Fibroblast of pulmonary artery (primary cell): Measurements from ENCODE around the gene HNF4A.

Experiments
- DNase-seq: peaks from one replicate; pipeline ENCODE4 v3.0.0-alpha.2; 2010; ENCODE audit warnings: low read depth
- H3K4me3 ChIP-seq: replicated peaks from 2 replicates; pipeline ENCODE4 v1.5.1; 2011; ENCODE audit warnings: low read depth, mild to moderate bottlenecking, control low read depth, low read length, moderate library complexity
- TF ChIP-seq, protein P1 (sequence below): IDR thresholded peaks from 2 replicates; pipeline ENCODE4 v1.5.1; 2011; ENCODE audit warnings: mild to moderate bottlenecking, control low read depth, low read length, inconsistent platforms; ENCODE audit errors: missing control alignments

Gene HNF4A

GRCh38 chr20:44355498-44356352 is at the start of gene HNF4A:
Gene HNF4A, plus strand, starts transcription at chr20:44355699. Its CDS starts 106 bp downstream, at chr20:44355805.
- H3K4me3 ChIP-seq: no peak within 1 kb of the TSS
- DNase-seq: no peak
- TF ChIP-seq, protein P1, sequence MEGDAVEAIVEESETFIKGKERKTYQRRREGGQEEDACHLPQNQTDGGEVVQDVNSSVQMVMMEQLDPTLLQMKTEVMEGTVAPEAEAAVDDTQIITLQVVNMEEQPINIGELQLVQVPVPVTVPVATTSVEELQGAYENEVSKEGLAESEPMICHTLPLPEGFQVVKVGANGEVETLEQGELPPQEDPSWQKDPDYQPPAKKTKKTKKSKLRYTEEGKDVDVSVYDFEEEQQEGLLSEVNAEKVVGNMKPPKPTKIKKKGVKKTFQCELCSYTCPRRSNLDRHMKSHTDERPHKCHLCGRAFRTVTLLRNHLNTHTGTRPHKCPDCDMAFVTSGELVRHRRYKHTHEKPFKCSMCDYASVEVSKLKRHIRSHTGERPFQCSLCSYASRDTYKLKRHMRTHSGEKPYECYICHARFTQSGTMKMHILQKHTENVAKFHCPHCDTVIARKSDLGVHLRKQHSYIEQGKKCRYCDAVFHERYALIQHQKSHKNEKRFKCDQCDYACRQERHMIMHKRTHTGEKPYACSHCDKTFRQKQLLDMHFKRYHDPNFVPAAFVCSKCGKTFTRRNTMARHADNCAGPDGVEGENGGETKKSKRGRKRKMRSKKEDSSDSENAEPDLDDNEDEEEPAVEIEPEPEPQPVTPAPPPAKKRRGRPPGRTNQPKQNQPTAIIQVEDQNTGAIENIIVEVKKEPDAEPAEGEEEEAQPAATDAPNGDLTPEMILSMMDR: no peak

- DNase-seq: no peak
- TF ChIP-seq, protein P1: no peak
- H3K4me3 ChIP-seq: no peak overlapping the region
These were observed 48.6 kb upstream of the HNF4A start for GRCh38 chr20:44306927-44307326.

GRCh38 chr20:44309763-44310663 is 45.5 kb upstream of the HNF4A start:
- peak; percentile 74 for DNase-seq
- TF ChIP-seq, protein P1: no peak
- H3K4me3 ChIP-seq: peak overlapping the region; percentile 95

DNA sequence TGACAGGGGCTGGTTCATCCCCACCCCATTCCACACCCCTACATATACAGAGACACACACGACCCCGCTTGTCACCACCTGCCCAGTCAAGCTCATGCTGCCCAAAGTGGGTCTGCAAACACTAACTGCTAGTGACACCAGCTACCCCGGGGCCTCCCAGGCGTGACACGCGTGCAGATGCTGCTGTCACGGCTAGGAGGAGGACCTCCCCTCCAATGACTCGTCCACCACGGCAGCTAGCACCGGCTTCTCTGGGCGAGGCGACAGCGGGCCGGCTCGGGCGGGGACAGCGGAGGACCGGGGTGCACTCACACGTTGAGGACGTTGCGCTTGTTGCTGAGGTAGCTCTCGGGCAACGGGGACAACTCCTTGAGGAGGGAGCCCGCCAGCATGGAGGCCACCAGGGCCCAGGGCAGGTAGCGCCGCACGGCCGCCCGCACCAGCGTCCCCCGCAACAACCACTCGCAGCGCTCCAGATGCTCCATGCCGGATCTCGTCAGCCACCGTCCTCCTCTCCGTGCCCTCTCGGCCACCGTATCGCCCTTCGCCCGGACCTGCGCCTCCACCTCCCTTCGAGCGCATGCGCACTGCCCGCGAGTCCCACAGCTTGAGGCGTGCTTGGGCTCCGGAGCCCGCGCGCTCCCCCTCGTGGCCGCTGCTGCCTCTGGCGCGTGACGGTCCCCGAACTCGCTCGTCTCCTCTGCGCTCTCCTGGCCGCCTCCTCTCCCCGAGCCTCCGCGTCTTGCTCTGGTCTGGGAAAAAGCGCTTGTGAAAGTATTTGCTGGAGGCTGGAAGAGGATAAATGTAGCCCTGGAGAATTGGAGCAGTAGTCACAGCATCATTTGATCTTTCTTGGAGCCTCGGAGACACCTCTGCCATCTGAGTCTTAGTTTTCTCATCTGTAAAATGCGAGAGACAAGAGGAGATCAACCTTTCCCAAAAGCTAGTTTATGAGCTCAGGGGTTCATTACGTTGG is 44.5 kb upstream of the HNF4A start, which contains the start of gene FITM2:
Gene FITM2, minus strand, starts transcription at position 539 of the 976 bp plus-strand sequence. Its CDS starts 54 bp downstream, at position 485.
- H3K4me3 ChIP-seq: peak within 1 kb of the TSS; percentile 95
- TF ChIP-seq, protein P1: peak; percentile 77
- peak; percentile 98 for DNase-seq

DNA sequence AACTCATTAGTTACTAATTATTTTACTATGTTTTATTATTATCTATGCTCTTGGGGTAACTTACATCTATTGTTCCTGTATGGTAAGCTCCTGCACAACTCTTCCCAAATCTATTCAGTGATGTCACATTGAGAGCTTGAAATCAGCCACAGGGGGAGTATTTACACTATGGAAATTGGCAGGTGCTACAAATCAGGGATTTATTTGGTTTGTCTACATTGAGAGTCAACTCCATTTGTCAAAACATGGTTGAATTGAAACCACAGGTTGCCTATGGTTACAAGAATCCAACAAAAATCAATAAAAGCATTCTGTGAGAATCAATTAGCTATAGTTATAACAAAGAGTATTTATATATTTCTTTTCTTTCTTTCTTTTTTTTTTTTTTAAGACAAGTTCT is 40.6 kb upstream of the HNF4A start:
- no peak overlapping the region for H3K4me3 ChIP-seq
- TF ChIP-seq, protein P1: no peak
- no peak for DNase-seq
